NCI-H510A treated with DMSO at 0.1 percent for 48 hours (cell line): Measurements from ENCODE around the gene PRAMEF4.
"Not testable (repeated sequence)": the region's sequence is repeated elsewhere in the genome, so short reads cannot be mapped to it uniquely, and the experiment has no call there.

Experiments
- DNase-seq: peaks from one replicate; lab custom pipeline; 2025; lab: John Stamatoyannopoulos, UW

Gene PRAMEF4

GRCh38 chr1:12886101-12886500 is at the start of gene PRAMEF4:
PRAMEF4 (minus strand) TSS chr1:12886201; CDS start chr1:12883394, 2,807 bp downstream.
- not testable (repeated sequence) for DNase-seq

GRCh38 chr1:12924368-12924767 is 38.4 kb upstream of the PRAMEF4 start:
- not testable (repeated sequence) for DNase-seq

- not testable (repeated sequence) for DNase-seq
Observed at GRCh38 chr1:12921749-12922148, 35.7 kb upstream of the PRAMEF4 start.

- DNase-seq: not testable (repeated sequence)
Observed at GRCh38 chr1:12916310-12916709, 30.3 kb upstream of the PRAMEF4 start, which contains the start of gene PRAMEF7. PRAMEF7 (plus strand) TSS chr1:12916610; CDS start chr1:12917693, 1,083 bp downstream.

GRCh38 chr1:12903793-12904572 is 18.0 kb upstream of the PRAMEF4 start:
- DNase-seq: not testable (repeated sequence)

GRCh38 chr1:12899186-12899585 is 13.2 kb upstream of the PRAMEF4 start:
- not testable (repeated sequence) for DNase-seq

- DNase-seq: not testable (repeated sequence)
Observed at GRCh38 chr1:12898170-12898569, 12.2 kb upstream of the PRAMEF4 start, which contains the start of gene PRAMEF10. PRAMEF10 (minus strand) TSS chr1:12898270; CDS start chr1:12895847, 2,423 bp downstream.

- not testable (repeated sequence) for DNase-seq
Observed at GRCh38 chr1:12878453-12878852, 7.5 kb downstream of the PRAMEF4 start.

- not testable (repeated sequence) for DNase-seq
Observed at GRCh38 chr1:12863131-12863880, 22.7 kb downstream of the PRAMEF4 start.

GRCh38 chr1:12856786-12857185 is 29.2 kb downstream of the PRAMEF4 start, which contains the start of gene PRAMEF2:
PRAMEF2 (plus strand) TSS chr1:12857086; CDS start chr1:12859010, 1,924 bp downstream.
- DNase-seq: not testable (repeated sequence)

GRCh38 chr1:12851779-12852178 is 34.2 kb downstream of the PRAMEF4 start:
- no peak for DNase-seq

GRCh38 chr1:12848620-12849019 is 37.4 kb downstream of the PRAMEF4 start, which contains the start of gene HNRNPCL1:
HNRNPCL1 (minus strand) TSS chr1:12848720; CDS start chr1:12848289, 431 bp downstream.
- DNase-seq: not testable (repeated sequence)

GRCh38 chr1:12833251-12833650 is 52.8 kb downstream of the PRAMEF4 start:
- not testable (repeated sequence) for DNase-seq

GRCh38 chr1:12831310-12831709 is 54.7 kb downstream of the PRAMEF4 start, which contains the start of gene PRAMEF11:
PRAMEF11 (minus strand) TSS chr1:12831410; CDS start chr1:12828789, 2,621 bp downstream.
- DNase-seq: not testable (repeated sequence)
